Nephron (organoid): ENCODE measurements around the gene RAB31.

ENCODE experiments used
- H3K27ac Mint-ChIP-seq, 3 experiments: 2 replicates each; pipeline ENCODE4 v1.8.0; 2020; ENCODE audit warnings: mixed read lengths in 3 of 3, mild to moderate bottlenecking in 2 of 3, moderate library complexity in 1 of 3
- H3K27me3 Mint-ChIP-seq: 2 replicates; pipeline ENCODE4 v1.8.0; 2021; ENCODE audit warnings: low read depth, mild to moderate bottlenecking, moderate library complexity, mixed read lengths
- H3K36me3 Mint-ChIP-seq: 2 replicates; pipeline ENCODE4 v1.8.0; 2020; ENCODE audit warnings: low read depth, mixed read lengths
- H3K4me1 Mint-ChIP-seq: 2 replicates; pipeline ENCODE4 v1.8.0; 2020; ENCODE audit warnings: mixed read lengths
- H3K4me3 Mint-ChIP-seq, 3 experiments: 2 replicates each; pipeline ENCODE4 v1.8.0; 2020; ENCODE audit warnings: mild to moderate bottlenecking in 3 of 3, mixed read lengths in 3 of 3, moderate library complexity in 2 of 3
- H3K9me3 Mint-ChIP-seq: 2 replicates; pipeline ENCODE4 v1.8.0; 2020; ENCODE audit warnings: mixed read lengths
- TF ChIP-seq, protein P1 (sequence below), 3 experiments: fragments of 200-600 bp; sonication (generic); IDR thresholded peaks; one replicate each; pipeline ENCODE4 v1.5.0; 2021; ENCODE audit warnings: antibody characterized with exemption in 3 of 3; ENCODE audit not compliant: unreplicated experiment in 3 of 3

Gene RAB31

DNA sequence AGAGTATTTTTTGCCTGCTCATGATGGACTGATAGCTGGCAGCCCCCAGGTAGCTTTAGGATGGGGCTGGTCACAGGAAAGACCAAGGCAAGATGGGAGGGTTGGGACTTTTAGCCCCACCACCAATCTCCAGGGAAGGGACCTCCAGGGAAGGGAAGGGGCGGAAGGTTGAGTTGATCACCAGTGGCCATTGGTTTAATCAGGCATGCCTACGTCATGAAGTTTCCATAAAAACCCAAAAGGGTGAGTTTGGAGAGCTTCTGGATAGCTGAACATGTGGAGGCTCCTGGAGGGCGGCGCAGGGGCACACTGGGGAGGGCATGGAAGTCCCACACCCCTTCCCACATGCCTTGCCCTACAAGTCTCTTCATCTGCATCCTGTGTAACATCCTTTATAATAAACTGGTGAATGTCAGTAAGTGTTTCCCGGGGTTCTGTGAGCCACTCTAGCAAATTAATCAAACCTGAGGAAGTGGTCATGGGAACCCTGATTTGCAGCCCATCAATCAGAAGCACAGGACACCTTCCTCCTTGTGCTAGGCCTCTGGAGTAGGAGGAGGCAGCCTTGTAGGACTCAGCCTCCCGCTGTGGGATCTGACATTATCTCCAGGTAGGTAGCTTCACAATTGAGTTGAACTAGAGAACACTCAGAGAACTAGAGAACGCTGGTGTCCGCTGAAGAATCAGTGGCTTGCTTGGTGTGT, 30.3 kb downstream of the RAB31 start:
- Mint-ChIP-seq H3K27me3 (no peaks in the 10 kb centered on the region), H3K4me3 (no peak overlapping the region), H3K27ac (peak overlapping the region in 2 of 3 experiments; percentile 9 to 58), H3K4me1 (peaks cover 12% of the 10 kb centered on the region), H3K36me3 (no peaks in the 10 kb centered on the region), H3K9me3 (no peaks in the 10 kb centered on the region)
- TF ChIP-seq, protein P1, sequence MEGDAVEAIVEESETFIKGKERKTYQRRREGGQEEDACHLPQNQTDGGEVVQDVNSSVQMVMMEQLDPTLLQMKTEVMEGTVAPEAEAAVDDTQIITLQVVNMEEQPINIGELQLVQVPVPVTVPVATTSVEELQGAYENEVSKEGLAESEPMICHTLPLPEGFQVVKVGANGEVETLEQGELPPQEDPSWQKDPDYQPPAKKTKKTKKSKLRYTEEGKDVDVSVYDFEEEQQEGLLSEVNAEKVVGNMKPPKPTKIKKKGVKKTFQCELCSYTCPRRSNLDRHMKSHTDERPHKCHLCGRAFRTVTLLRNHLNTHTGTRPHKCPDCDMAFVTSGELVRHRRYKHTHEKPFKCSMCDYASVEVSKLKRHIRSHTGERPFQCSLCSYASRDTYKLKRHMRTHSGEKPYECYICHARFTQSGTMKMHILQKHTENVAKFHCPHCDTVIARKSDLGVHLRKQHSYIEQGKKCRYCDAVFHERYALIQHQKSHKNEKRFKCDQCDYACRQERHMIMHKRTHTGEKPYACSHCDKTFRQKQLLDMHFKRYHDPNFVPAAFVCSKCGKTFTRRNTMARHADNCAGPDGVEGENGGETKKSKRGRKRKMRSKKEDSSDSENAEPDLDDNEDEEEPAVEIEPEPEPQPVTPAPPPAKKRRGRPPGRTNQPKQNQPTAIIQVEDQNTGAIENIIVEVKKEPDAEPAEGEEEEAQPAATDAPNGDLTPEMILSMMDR (IDR thresholded peaks at IDR 0.05; ENCODE audit: unreplicated experiment in 3 of 3), result no peak

DNA sequence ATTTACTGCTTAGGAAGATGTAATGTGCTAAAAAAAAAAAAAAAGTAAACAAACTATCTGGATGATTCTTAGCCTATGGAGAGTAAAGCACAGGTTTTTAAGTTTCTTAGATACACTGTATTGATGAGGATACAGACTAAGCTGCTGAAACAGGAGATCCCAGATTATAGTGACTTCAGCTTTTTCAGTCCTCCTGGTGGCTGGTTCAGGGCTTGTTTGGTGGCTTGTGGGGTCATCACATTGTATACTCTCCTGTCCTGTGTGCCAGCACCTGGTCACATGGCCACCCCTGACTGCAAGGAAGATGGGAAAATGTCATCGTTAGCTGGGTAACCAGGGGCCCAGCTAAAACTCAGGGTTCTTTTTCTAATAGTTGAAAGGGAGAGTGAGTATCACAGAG, 31.4 kb downstream of the RAB31 start:
- Mint-ChIP-seq H3K9me3 (peaks cover under 1% of the 10 kb centered on the region), H3K27ac (peak overlapping the region in 1 of 3 experiments; percentile 25), H3K27me3 (no peaks in the 10 kb centered on the region), H3K4me1 (peaks cover 20% of the 10 kb centered on the region), H3K36me3 (peaks cover under 1% of the 10 kb centered on the region), H3K4me3 (no peak overlapping the region)
- TF ChIP-seq, protein P1 (IDR thresholded peaks at IDR 0.05; ENCODE audit: unreplicated experiment in 3 of 3), result no peak

DNA sequence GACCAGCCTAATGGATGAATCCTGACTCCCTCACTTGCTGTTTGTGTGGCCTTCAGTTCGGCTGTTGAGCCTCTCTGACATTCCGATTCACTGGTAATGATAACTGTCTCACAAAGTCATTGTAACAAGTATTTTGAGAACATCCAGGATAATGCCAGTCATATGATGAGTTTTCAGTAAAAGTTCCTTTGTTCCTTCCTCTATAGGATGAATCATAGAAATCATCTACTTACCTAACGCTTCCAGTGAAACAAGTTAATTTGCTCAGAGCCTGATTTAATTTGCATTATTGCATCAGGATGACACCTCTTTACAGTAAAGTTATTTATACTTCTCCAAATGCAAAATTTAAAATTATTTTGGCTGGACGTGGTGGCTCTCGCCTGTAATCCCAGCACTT, 32.0 kb downstream of the RAB31 start:
- Mint-ChIP-seq H3K27me3 (no peaks in the 10 kb centered on the region), H3K27ac (peak overlapping the region in 1 of 3 experiments; percentile 41), H3K4me3 (no peak overlapping the region), H3K36me3 (peaks cover 6% of the 10 kb centered on the region), H3K4me1 (peaks cover 20% of the 10 kb centered on the region), H3K9me3 (peaks cover 4% of the 10 kb centered on the region)
- TF ChIP-seq, protein P1 (IDR thresholded peaks at IDR 0.05; ENCODE audit: unreplicated experiment in 3 of 3), result no peak

DNA sequence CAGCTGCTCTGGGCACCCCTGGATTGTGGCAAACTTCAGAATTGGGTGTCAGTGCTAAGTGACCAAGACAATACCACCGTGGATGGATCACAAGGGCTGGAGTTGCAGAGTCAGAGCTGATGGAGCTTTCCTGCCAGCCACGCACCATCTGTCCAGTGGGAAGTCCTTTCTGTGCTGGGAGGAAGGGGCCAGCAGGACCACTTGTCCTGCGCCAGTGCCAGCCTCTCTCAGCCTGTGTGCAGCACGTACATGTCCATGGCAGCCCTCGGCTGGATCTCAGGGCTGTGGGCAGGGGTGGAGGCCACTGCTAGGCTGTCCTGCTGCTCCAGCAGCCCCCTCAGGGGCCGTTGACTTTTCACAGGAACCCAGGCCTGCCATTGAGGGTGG, 33.3 kb downstream of the RAB31 start:
- H3K36me3 Mint-ChIP-seq, result peaks cover 6% of the 10 kb centered on the region
- TF ChIP-seq, protein P1 (IDR thresholded peaks at IDR 0.05; ENCODE audit: unreplicated experiment in 3 of 3), result no peak
- no peak overlapping the region for H3K4me3 Mint-ChIP-seq
- no peaks in the 10 kb centered on the region for H3K27me3 Mint-ChIP-seq
- H3K4me1 Mint-ChIP-seq, result peaks cover 20% of the 10 kb centered on the region
- peaks cover 4% of the 10 kb centered on the region for H3K9me3 Mint-ChIP-seq
- no peak overlapping the region for H3K27ac Mint-ChIP-seq

GRCh38 chr18:9741793-9742523, 33.9 kb downstream of the RAB31 start:
- Mint-ChIP-seq H3K9me3 (peaks cover 4% of the 10 kb centered on the region), H3K27me3 (no peaks in the 10 kb centered on the region), H3K4me3 (peak overlapping the region; percentile 53 to 77 (median 68)), H3K36me3 (peaks cover 6% of the 10 kb centered on the region), H3K4me1 (peaks cover 20% of the 10 kb centered on the region), H3K27ac (peak overlapping the region; percentile 89 to 95 (median 95))
- TF ChIP-seq, protein P1 (IDR thresholded peaks at IDR 0.05; ENCODE audit: unreplicated experiment in 3 of 3), result no peak
